Jurkat, Clone E6-1 (cell line): ENCODE data around the gene UMODL1.
"Not testable (repeated sequence)": the region's sequence is repeated elsewhere in the genome, so short reads cannot be mapped to it uniquely, and the experiment has no call there.

ENCODE experiments used
- DNase-seq: peaks from one replicate; pipeline ENCODE4 v3.0.0-alpha.2; 2011; ENCODE audit warnings: low read depth, low spot score
- H3K4me3 ChIP-seq: 2 replicates; pipeline ENCODE4 v1.5.1; 2011; ENCODE audit warnings: mild to moderate bottlenecking, low read length, control low read depth, moderate library complexity

UMODL1 gene

GRCh38 chr21:42073145-42074099 lies 2.3 kb downstream of the UMODL1 start:
- DNase-seq = no peak
- H3K4me3 ChIP-seq = no peak overlapping the region

GRCh38 chr21:42075686-42076471 lies 4.8 kb downstream of the UMODL1 start:
- DNase-seq = no peak

GRCh38 chr21:42077685-42078238 lies 6.6 kb downstream of the UMODL1 start:
- DNase-seq, H3K4me3 ChIP-seq: not testable (repeated sequence)

More at GRCh38 chr21:42075686-42076471, 4.8 kb downstream of the UMODL1 start:
- H3K4me3 ChIP-seq = no peak overlapping the region

GRCh38 chr21:42078247-42079007 lies 7.3 kb downstream of the UMODL1 start:
- not testable (repeated sequence) for H3K4me3 ChIP-seq, DNase-seq

- DNase-seq = no peak
- H3K4me3 ChIP-seq = no peak overlapping the region
These were observed 8.2 kb downstream of the UMODL1 start for GRCh38 chr21:42079008-42079938.

- no peak overlapping the region for H3K4me3 ChIP-seq
- DNase-seq = no peak
These were observed 9.0 kb downstream of the UMODL1 start for GRCh38 chr21:42079939-42080787.

GRCh38 chr21:42080788-42081083 lies 9.6 kb downstream of the UMODL1 start:
- H3K4me3 ChIP-seq = no peak overlapping the region
- no peak for DNase-seq

- no peak overlapping the region for H3K4me3 ChIP-seq
- no peak for DNase-seq
These were observed 10.0 kb downstream of the UMODL1 start for GRCh38 chr21:42081138-42081537.

- DNase-seq = no peak
These were observed 10.8 kb downstream of the UMODL1 start for GRCh38 chr21:42081931-42082381.

GRCh38 chr21:42082501-42083360 lies 11.6 kb downstream of the UMODL1 start:
- no peak for DNase-seq

More at GRCh38 chr21:42081931-42082381, 10.8 kb downstream of the UMODL1 start:
- H3K4me3 ChIP-seq = no peak overlapping the region

GRCh38 chr21:42083361-42083690 lies 12.2 kb downstream of the UMODL1 start:
- DNase-seq = no peak
- no peak overlapping the region for H3K4me3 ChIP-seq

More at GRCh38 chr21:42082501-42083360, 11.6 kb downstream of the UMODL1 start:
- H3K4me3 ChIP-seq = no peak overlapping the region

- no peak overlapping the region for H3K4me3 ChIP-seq
- DNase-seq = no peak
These were observed 13.0 kb downstream of the UMODL1 start for GRCh38 chr21:42084079-42084478.

- DNase-seq = no peak
- no peak overlapping the region for H3K4me3 ChIP-seq
These were observed 14.3 kb downstream of the UMODL1 start for GRCh38 chr21:42085246-42086077.

GRCh38 chr21:42086969-42087368 lies 15.9 kb downstream of the UMODL1 start:
- no peak overlapping the region for H3K4me3 ChIP-seq
- no peak for DNase-seq

- no peak overlapping the region for H3K4me3 ChIP-seq
- DNase-seq = no peak
These were observed 17.0 kb downstream of the UMODL1 start for GRCh38 chr21:42088148-42088547.

- no peak for DNase-seq
- H3K4me3 ChIP-seq = no peak overlapping the region
These were observed 17.5 kb downstream of the UMODL1 start for GRCh38 chr21:42088658-42089057.
